Subcutaneous abdominal adipose tissue (tissue), 5 donors: ENCODE results near the gene ZNF280D.
"Not testable (repeated sequence)": the region's sequence is repeated elsewhere in the genome, so short reads cannot be mapped to it uniquely, and the experiment has no call there.

ENCODE experiments used
- H3K27ac ChIP-seq: one replicate; pipeline ENCODE4 v1.7.0; 2013; ENCODE audit warnings: low read depth, mild to moderate bottlenecking, inconsistent platforms, low read length, moderate library complexity
- H3K27me3 ChIP-seq, 5 donors: one replicate each; pipeline ENCODE4 v1.7.0; 2013; ENCODE audit warnings: low read length in 5 of 5, inconsistent platforms in 1 of 5; ENCODE audit not compliant: control insufficient read depth in 5 of 5, insufficient read depth in 4 of 5
- H3K36me3 ChIP-seq, 5 donors: one replicate each; pipeline ENCODE4 v1.7.0; 2013; ENCODE audit warnings: low read length in 5 of 5; ENCODE audit not compliant: control insufficient read depth in 5 of 5, insufficient read depth in 5 of 5
- H3K4me1 ChIP-seq, 5 donors: one replicate each; pipeline ENCODE4 v1.7.0; 2013; ENCODE audit warnings: low read length in 5 of 5, mild to moderate bottlenecking in 3 of 5, moderate library complexity in 1 of 5; ENCODE audit not compliant: control insufficient read depth in 5 of 5, insufficient read depth in 5 of 5
- H3K4me3 ChIP-seq, 5 donors: one replicate each; pipeline ENCODE4 v1.7.0; 2013; ENCODE audit warnings: low read length in 5 of 5, low read depth in 1 of 5
- H3K9ac ChIP-seq, 5 donors: one replicate each; pipeline ENCODE4 v1.7.0; 2013; ENCODE audit warnings: low read length in 5 of 5, mild to moderate bottlenecking in 4 of 5, moderate library complexity in 3 of 5
- H3K9me3 ChIP-seq, 5 donors: one replicate each; pipeline ENCODE4 v1.7.0; 2013; ENCODE audit warnings: low read length in 5 of 5; ENCODE audit not compliant: control insufficient read depth in 5 of 5
- donor health status: healthy.
- donor health status: healthy.
- donor health status: healthy.
- donor health status: healthy.
- donor health status: healthy.

ZNF280D gene

GRCh38 chr15:56733136-56734012 is at the start of gene ZNF280D:
TSS of gene ZNF280D (minus strand) at chr15:56733509. CDS start at chr15:56707109, 26,400 bp downstream.
- H3K4me3 ChIP-seq = peak within 1 kb of the TSS; percentile 80 to 90 (median 85)
- peak within 1 kb of the TSS; percentile 90 to 98 (median 94) for H3K9ac ChIP-seq
- H3K4me1 ChIP-seq = peaks cover 0 to 52% (median 46%) of the 10 kb centered on the region in 5 donors
- H3K27me3 ChIP-seq = no peaks in the 10 kb centered on the region
- H3K36me3 ChIP-seq = no peaks in the 10 kb centered on the region
- H3K27ac ChIP-seq = peak within 1 kb of the TSS; percentile 92
- peaks cover 0 to 2% (median 0%) of the 10 kb centered on the region in 5 donors for H3K9me3 ChIP-seq

GRCh38 chr15:56782306-56782705 is 49.0 kb upstream of the ZNF280D start:
- Histone ChIP-seq H3K36me3 (no peaks in the 10 kb centered on the region), H3K27me3 (no peaks in the 10 kb centered on the region), H3K9ac (no peak overlapping the region), H3K4me3 (no peak overlapping the region), H3K9me3 (no peaks in the 10 kb centered on the region), H3K4me1 (no peaks in the 10 kb centered on the region), H3K27ac (no peak overlapping the region)

GRCh38 chr15:56781666-56782065 is 48.4 kb upstream of the ZNF280D start:
- H3K36me3 ChIP-seq = no peaks in the 10 kb centered on the region
- no peak overlapping the region for H3K9ac ChIP-seq
- H3K27me3 ChIP-seq = no peaks in the 10 kb centered on the region
- H3K4me3 ChIP-seq = no peak overlapping the region
- H3K4me1 ChIP-seq = no peaks in the 10 kb centered on the region
- no peak overlapping the region for H3K27ac ChIP-seq
- no peaks in the 10 kb centered on the region for H3K9me3 ChIP-seq

- not testable (repeated sequence) for H3K4me1 ChIP-seq, H3K9me3 ChIP-seq, H3K27ac ChIP-seq, H3K4me3 ChIP-seq, H3K27me3 ChIP-seq, H3K36me3 ChIP-seq, H3K9ac ChIP-seq
These were observed 46.9 kb upstream of the ZNF280D start for GRCh38 chr15:56780102-56780725.

GRCh38 chr15:56779449-56779848 is 46.1 kb upstream of the ZNF280D start:
- not testable (repeated sequence) for H3K27ac ChIP-seq
- H3K4me1 ChIP-seq = peaks cover 0 to 15% (median 0%) of the 10 kb centered on the region in 5 donors

GRCh38 chr15:56778761-56779160 is 45.5 kb upstream of the ZNF280D start:
- no peak overlapping the region for H3K4me3 ChIP-seq
- no peak overlapping the region for H3K9ac ChIP-seq
- H3K36me3 ChIP-seq = no peaks in the 10 kb centered on the region
- H3K4me1 ChIP-seq = peaks cover 0 to 22% (median 0%) of the 10 kb centered on the region in 5 donors
- no peaks in the 10 kb centered on the region for H3K27me3 ChIP-seq
- H3K9me3 ChIP-seq = no peaks in the 10 kb centered on the region
- no peak overlapping the region for H3K27ac ChIP-seq

More at GRCh38 chr15:56779449-56779848, 46.1 kb upstream of the ZNF280D start:
- not testable (repeated sequence) for H3K9ac ChIP-seq, H3K4me3 ChIP-seq, H3K27me3 ChIP-seq, H3K36me3 ChIP-seq, H3K9me3 ChIP-seq

- Histone ChIP-seq H3K27me3 (no peaks in the 10 kb centered on the region), H3K9me3 (no peaks in the 10 kb centered on the region), H3K27ac (no peak overlapping the region), H3K4me1 (peaks cover 0 to 27% (median 13%) of the 10 kb centered on the region in 5 donors), H3K36me3 (no peaks in the 10 kb centered on the region), H3K9ac (no peak overlapping the region), H3K4me3 (no peak overlapping the region)
These were observed 43.5 kb upstream of the ZNF280D start for GRCh38 chr15:56776839-56777238.

- H3K27ac ChIP-seq = no peak overlapping the region
- no peaks in the 10 kb centered on the region for H3K9me3 ChIP-seq
- peaks cover 0 to 27% (median 13%) of the 10 kb centered on the region in 5 donors for H3K4me1 ChIP-seq
- H3K36me3 ChIP-seq = no peaks in the 10 kb centered on the region
- no peaks in the 10 kb centered on the region for H3K27me3 ChIP-seq
- H3K4me3 ChIP-seq = no peak overlapping the region
- H3K9ac ChIP-seq = no peak overlapping the region
These were observed 42.3 kb upstream of the ZNF280D start for GRCh38 chr15:56775641-56776040.

GRCh38 chr15:56774356-56774755 is 41.0 kb upstream of the ZNF280D start:
- Histone ChIP-seq H3K4me3 (no peak overlapping the region), H3K9ac (no peak overlapping the region), H3K27me3 (no peaks in the 10 kb centered on the region), H3K4me1 (peaks cover 0 to 27% (median 23%) of the 10 kb centered on the region in 5 donors), H3K36me3 (no peaks in the 10 kb centered on the region), H3K27ac (no peak overlapping the region), H3K9me3 (no peaks in the 10 kb centered on the region)
